ENCODE data around the gene SREBF1. TPM values are rescaled to one million over a fixed set of nuclear protein-coding genes. Genes with fewer than 3 reads are reported as not detected.

Gene SREBF1
- polyA plus RNA-seq, 1 of the 3 experiments (the other 2 are of a cell fraction) = 20.4 TPM

DNA sequence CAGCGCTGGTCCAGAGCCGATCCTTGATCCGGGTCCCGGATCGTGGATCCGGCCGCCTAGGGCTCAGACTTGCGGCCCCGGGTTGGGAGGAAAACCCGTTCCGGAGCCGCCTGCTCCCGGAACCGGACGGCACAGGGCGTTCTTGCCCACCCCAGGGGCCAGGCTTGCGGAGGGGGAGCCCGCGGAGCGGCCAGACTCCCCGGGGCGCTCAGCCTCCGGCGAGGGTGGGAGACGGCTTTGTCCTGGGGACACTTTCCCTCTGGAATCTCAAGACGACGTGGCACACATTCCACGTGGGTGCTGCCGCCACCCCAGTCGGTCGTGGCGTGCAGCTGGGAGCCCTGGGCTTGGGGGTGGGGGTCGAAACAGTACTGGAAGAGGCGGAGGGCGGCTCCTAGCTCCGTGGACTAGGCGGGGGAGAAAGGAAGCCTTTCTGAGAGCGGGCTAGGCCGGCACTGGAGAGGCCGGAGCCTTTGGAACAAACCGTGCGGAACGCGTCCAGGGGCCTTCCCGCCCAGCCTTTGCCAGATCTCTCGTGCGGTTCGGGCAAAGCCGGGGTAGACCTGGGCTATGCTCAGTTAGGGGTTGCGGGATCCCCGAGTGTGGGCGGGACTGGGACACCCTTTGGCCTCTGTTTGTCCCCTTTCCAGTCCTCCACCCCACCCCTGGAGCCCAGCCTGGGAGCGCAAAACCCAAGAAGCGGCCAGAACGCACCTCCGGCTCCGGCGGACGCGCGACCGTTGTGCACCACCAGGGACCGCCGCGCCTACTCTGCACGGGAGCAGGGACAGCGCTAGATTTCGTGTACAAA lies 26.5 kb downstream of the SREBF1 start:
- Histone ChIP-seq H3F3A (replicated peaks; ENCODE audit: insufficient read depth) (peaks cover 6% of the 10 kb centered on the region), H3K27ac (ENCODE audit: low read depth in 2 of 2, low read length in 1 of 2) (peak overlapping the region in 1 of 2 experiments; percentile 39; a peak in 1 of 4 replicates), H3K79me2 (ENCODE audit: insufficient read depth) (no peaks in the 10 kb centered on the region), H3K9me2 (no peaks in the 10 kb centered on the region), H3K4me1 (ENCODE audit: control insufficient read depth in 1 of 2, insufficient read depth in 2 of 2, low read depth in 1 of 2, low read length in 1 of 2) (peaks cover 0 to 56% of the 10 kb centered on the region in 2 experiments; a peak in 3 of 4 replicates), H3K36me3 (replicated peaks in 1 of 2; ENCODE audit: control insufficient read depth in 1 of 2, insufficient read depth in 2 of 2, low read length in 1 of 2) (peaks cover 2 to 64% of the 10 kb centered on the region in 2 experiments), H3K4me3 (ENCODE audit: low read depth in 2 of 2, low read length in 1 of 2) (no peak overlapping the region), H4K20me1 (ENCODE audit: insufficient read depth) (no peaks in the 10 kb centered on the region), H2AFZ (ENCODE audit: low read depth) (no peak overlapping the region), H3K4me2 (no peak overlapping the region), H3K9me3 (no peaks in the 10 kb centered on the region), H3K9ac (no peak overlapping the region), H3K27me3 (ENCODE audit: insufficient read depth) (no peaks in the 10 kb centered on the region)
- TF ChIP-seq, protein P1, sequence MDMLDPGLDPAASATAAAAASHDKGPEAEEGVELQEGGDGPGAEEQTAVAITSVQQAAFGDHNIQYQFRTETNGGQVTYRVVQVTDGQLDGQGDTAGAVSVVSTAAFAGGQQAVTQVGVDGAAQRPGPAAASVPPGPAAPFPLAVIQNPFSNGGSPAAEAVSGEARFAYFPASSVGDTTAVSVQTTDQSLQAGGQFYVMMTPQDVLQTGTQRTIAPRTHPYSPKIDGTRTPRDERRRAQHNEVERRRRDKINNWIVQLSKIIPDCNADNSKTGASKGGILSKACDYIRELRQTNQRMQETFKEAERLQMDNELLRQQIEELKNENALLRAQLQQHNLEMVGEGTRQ (IDR thresholded peaks at IDR 0.05; ENCODE audit: borderline replicate concordance, low read depth, low read length) = no peak
- TF ChIP-seq POLR2AphosphoS5 (IDR thresholded peaks at IDR 0.05; ENCODE audit: low read depth, low read length) (no peak), FOSL2 (IDR thresholded peaks at IDR 0.05; ENCODE audit: borderline replicate concordance, low read depth) (no peak), TEAD4 (IDR thresholded peaks at IDR 0.05; ENCODE audit: borderline replicate concordance, insufficient read depth) (no peak), GATA2 (CRISPR knock-in tag; IDR thresholded peaks at IDR 0.05) (no peak), JUND (IDR thresholded peaks at IDR 0.05) (no peak), NFIC (IDR thresholded peaks at IDR 0.05; ENCODE audit: borderline replicate concordance) (no peak), YY1 (IDR thresholded peaks at IDR 0.05; ENCODE audit: low read depth) (no peak), RCOR1 (IDR thresholded peaks at IDR 0.05; ENCODE audit: low read length) (no peak), RAD21 (IDR thresholded peaks at IDR 0.05; ENCODE audit: low read length) (no peak), CHD2 (IDR thresholded peaks at IDR 0.05; ENCODE audit: low read length, partially characterized antibody) (no peak), TCF12 (IDR thresholded peaks at IDR 0.05) (no peak), FOXJ3 (CRISPR knock-in tag; IDR thresholded peaks at IDR 0.05) (no peak)
- TF ChIP-seq, protein P2, sequence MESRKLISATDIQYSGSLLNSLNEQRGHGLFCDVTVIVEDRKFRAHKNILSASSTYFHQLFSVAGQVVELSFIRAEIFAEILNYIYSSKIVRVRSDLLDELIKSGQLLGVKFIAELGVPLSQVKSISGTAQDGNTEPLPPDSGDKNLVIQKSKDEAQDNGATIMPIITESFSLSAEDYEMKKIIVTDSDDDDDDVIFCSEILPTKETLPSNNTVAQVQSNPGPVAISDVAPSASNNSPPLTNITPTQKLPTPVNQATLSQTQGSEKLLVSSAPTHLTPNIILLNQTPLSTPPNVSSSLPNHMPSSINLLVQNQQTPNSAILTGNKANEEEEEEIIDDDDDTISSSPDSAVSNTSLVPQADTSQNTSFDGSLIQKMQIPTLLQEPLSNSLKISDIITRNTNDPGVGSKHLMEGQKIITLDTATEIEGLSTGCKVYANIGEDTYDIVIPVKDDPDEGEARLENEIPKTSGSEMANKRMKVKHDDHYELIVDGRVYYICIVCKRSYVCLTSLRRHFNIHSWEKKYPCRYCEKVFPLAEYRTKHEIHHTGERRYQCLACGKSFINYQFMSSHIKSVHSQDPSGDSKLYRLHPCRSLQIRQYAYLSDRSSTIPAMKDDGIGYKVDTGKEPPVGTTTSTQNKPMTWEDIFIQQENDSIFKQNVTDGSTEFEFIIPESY (IDR thresholded peaks at IDR 0.05; ENCODE audit: borderline replicate concordance, low read depth) = no peak
- TF ChIP-seq, protein P3, sequence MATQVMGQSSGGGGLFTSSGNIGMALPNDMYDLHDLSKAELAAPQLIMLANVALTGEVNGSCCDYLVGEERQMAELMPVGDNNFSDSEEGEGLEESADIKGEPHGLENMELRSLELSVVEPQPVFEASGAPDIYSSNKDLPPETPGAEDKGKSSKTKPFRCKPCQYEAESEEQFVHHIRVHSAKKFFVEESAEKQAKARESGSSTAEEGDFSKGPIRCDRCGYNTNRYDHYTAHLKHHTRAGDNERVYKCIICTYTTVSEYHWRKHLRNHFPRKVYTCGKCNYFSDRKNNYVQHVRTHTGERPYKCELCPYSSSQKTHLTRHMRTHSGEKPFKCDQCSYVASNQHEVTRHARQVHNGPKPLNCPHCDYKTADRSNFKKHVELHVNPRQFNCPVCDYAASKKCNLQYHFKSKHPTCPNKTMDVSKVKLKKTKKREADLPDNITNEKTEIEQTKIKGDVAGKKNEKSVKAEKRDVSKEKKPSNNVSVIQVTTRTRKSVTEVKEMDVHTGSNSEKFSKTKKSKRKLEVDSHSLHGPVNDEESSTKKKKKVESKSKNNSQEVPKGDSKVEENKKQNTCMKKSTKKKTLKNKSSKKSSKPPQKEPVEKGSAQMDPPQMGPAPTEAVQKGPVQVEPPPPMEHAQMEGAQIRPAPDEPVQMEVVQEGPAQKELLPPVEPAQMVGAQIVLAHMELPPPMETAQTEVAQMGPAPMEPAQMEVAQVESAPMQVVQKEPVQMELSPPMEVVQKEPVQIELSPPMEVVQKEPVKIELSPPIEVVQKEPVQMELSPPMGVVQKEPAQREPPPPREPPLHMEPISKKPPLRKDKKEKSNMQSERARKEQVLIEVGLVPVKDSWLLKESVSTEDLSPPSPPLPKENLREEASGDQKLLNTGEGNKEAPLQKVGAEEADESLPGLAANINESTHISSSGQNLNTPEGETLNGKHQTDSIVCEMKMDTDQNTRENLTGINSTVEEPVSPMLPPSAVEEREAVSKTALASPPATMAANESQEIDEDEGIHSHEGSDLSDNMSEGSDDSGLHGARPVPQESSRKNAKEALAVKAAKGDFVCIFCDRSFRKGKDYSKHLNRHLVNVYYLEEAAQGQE (IDR thresholded peaks at IDR 0.05; ENCODE audit: low read depth, low read length) = no peak
- TF ChIP-seq, protein P4, sequence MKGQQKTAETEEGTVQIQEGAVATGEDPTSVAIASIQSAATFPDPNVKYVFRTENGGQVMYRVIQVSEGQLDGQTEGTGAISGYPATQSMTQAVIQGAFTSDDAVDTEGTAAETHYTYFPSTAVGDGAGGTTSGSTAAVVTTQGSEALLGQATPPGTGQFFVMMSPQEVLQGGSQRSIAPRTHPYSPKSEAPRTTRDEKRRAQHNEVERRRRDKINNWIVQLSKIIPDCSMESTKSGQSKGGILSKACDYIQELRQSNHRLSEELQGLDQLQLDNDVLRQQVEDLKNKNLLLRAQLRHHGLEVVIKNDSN (IDR thresholded peaks at IDR 0.05; ENCODE audit: borderline replicate concordance, low read depth) = no peak
- TF ChIP-seq, protein P5, sequence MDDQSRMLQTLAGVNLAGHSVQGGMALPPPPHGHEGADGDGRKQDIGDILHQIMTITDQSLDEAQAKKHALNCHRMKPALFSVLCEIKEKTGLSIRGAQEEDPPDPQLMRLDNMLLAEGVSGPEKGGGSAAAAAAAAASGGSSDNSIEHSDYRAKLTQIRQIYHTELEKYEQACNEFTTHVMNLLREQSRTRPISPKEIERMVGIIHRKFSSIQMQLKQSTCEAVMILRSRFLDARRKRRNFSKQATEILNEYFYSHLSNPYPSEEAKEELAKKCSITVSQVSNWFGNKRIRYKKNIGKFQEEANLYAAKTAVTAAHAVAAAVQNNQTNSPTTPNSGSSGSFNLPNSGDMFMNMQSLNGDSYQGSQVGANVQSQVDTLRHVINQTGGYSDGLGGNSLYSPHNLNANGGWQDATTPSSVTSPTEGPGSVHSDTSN (IDR thresholded peaks at IDR 0.05) = no peak
- TF ChIP-seq, protein P6, sequence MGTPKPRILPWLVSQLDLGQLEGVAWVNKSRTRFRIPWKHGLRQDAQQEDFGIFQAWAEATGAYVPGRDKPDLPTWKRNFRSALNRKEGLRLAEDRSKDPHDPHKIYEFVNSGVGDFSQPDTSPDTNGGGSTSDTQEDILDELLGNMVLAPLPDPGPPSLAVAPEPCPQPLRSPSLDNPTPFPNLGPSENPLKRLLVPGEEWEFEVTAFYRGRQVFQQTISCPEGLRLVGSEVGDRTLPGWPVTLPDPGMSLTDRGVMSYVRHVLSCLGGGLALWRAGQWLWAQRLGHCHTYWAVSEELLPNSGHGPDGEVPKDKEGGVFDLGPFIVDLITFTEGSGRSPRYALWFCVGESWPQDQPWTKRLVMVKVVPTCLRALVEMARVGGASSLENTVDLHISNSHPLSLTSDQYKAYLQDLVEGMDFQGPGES (IDR thresholded peaks at IDR 0.05; ENCODE audit: low read depth, low read length) = no peak
- WGBS (ENCODE audit: low lambda C conversion rate) = 92% methylated on average over 34 of the region's 68 CpGs
- peak; percentile 77 for DNase-seq
- ChIA-PET CTCF (interaction anchor here (0.9 to 5.3 kb wide), 5 partner anchors 12 to 109 kb away, joined by 3 to 58 read pairs (median 6); no protein-coding TSS in a partner anchor), POLR2A (no interaction called here)
